Astrocyte (in vitro differentiated cells and primary cell): Measurements from ENCODE around the gene SND1.

ENCODE experiments used
- CTCF ChIP-seq: IDR thresholded peaks from 2 replicates; pipeline ENCODE4 v1.5.1; 2011; ENCODE audit warnings: low read depth, mild to moderate bottlenecking, inconsistent platforms, low read length, moderate library complexity; ENCODE audit not compliant: insufficient read depth
- EZH2 ChIP-seq: IDR thresholded peaks from 2 replicates; pipeline ENCODE4 v1.6.1; 2012; ENCODE audit warnings: mild to moderate bottlenecking, low read length, inconsistent platforms; ENCODE audit not compliant: insufficient read depth

- TF ChIP-seq CTCF (no peak), EZH2 (no peak)
Observed at GRCh38 chr7:127638197-127638596, 13.8 kb upstream of the SND1 start.
